Large intestine (tissue), 12 donors: ENCODE results near the gene RABGEF1. TPM values are rescaled to one million over a fixed set of nuclear protein-coding genes. Genes with fewer than 3 reads are reported as not detected.
"Not testable (repeated sequence)": the region's sequence is repeated elsewhere in the genome, so short reads cannot be mapped to it uniquely, and the experiment has no call there.

Experiments used
- DNase-seq, 2 donors: peaks; one replicate each; pipeline versions ENCODE4 v3.0.0 to v3.0.0-alpha.2; 2013
- H3K27ac ChIP-seq: one replicate; pipeline ENCODE4 v1.5.1; 2013; ENCODE audit warnings: low read length
- H3K27me3 ChIP-seq: 2 replicates; pipeline ENCODE4 v1.6.1; 2013; ENCODE audit warnings: low read length; ENCODE audit not compliant: control insufficient read depth, insufficient read depth
- H3K36me3 ChIP-seq: 2 replicates; pipeline ENCODE4 v1.6.1; 2013; ENCODE audit warnings: low read length; ENCODE audit not compliant: control insufficient read depth, insufficient read depth
- H3K4me1 ChIP-seq: one replicate; pipeline ENCODE4 v1.6.1; 2013; ENCODE audit warnings: low read length; ENCODE audit not compliant: control insufficient read depth, insufficient read depth
- H3K4me3 ChIP-seq: one replicate; pipeline ENCODE4 v1.5.1; 2013; ENCODE audit warnings: low read length
- H3K9me3 ChIP-seq: one replicate; pipeline ENCODE4 v1.6.1; 2013; ENCODE audit warnings: mild to moderate bottlenecking, low read depth, low read length, moderate library complexity; ENCODE audit not compliant: control insufficient read depth
- WGBS: methylation state at CpG from one replicate; pipeline ENCODE4 v1.1.5; 2013; ENCODE audit warnings: low lambda C conversion rate; ENCODE audit not compliant: insufficient coverage; 5-methylcytosine and 5-hydroxymethylcytosine counted together
- long read RNA-seq, 11 donors: transcript quantifications; one replicate each; lab custom pipeline, GENCODE V29; 2026
- polyA plus RNA-seq: library from polyadenylated mRNA; unstranded; fragments of 120-200 nt; gene quantifications from one replicate; pipeline ENCODE4 v1.2.1, GENCODE V29; 2013

RABGEF1 gene
- polyA plus RNA-seq: 25.0 TPM
- long read RNA-seq, donor 1, partial matches to known transcripts: 0 of 3 reads
- long read RNA-seq, donor 1, other reads (novel, unspliced or antisense): 0 of 3 reads
- long read RNA-seq, donor 2, partial matches to known transcripts: 0 of 2 reads
- long read RNA-seq, donor 2, other reads (novel, unspliced or antisense): 0 of 2 reads
- long read RNA-seq, donor 3, partial matches to known transcripts: 0 of 1 reads
- long read RNA-seq, donor 3, other reads (novel, unspliced or antisense): 0 of 1 reads
- long read RNA-seq, donor 4: 0 reads
- long read RNA-seq, donor 5, partial matches to known transcripts: 0 of 3 reads
- long read RNA-seq, donor 5, other reads (novel, unspliced or antisense): 0 of 3 reads
- long read RNA-seq, donor 6, partial matches to known transcripts: 0 of 3 reads
- long read RNA-seq, donor 6, other reads (novel, unspliced or antisense): 0 of 3 reads
- long read RNA-seq, donor 7, partial matches to known transcripts: 6 of 7 reads
- long read RNA-seq, donor 7, other reads (novel, unspliced or antisense): 0 of 7 reads
- long read RNA-seq, donor 8, partial matches to known transcripts: 0 of 3 reads
- long read RNA-seq, donor 8, other reads (novel, unspliced or antisense): 0 of 3 reads
- long read RNA-seq, donor 9, full-length matches to known transcripts: 5 of 5 reads
- long read RNA-seq, donor 9, partial matches to known transcripts: 0 of 5 reads
- long read RNA-seq, donor 9, other reads (novel, unspliced or antisense): 0 of 5 reads
- long read RNA-seq, donor 10, partial matches to known transcripts: 0 of 1 reads
- long read RNA-seq, donor 10, other reads (novel, unspliced or antisense): 0 of 1 reads
- long read RNA-seq, donor 11, partial matches to known transcripts: 0 of 1 reads
- long read RNA-seq, donor 11, other reads (novel, unspliced or antisense): 0 of 1 reads

DNA sequence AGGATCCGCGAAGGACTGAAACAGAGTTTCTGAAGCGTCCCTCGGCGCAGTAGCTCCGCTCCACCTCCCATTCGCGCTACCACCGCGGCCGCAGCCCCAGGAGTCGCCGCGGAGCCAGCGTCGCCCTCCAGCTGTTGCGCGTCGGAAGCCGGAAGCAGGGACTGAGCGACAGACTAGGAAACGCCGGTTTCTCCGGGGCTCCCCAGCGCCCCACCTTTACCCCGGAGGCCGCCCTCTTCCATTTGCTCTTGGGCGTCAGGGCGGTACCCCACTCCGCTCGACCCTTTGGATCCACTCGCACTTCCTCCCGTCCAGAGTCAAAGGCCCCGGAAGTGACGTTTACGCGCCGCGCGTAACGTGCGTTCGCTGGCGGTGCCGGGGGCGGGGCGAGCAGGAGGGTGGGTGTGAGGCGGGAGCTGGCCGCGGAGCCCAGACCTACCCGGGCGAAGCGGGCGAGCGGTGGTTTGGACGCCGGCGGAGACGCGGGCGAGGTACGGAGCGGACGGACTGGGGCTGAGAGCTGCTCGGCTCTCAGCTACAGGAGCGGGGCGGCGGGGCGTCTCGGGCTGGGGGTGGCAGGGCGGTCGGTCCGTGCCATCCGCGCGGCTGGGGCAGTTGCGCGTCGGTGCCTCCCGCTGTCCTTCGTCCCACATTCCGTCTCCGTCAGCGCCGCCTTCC lies at the start of gene RABGEF1:
Gene RABGEF1, plus strand, starts transcription at position 432 of the 678 bp plus-strand sequence. CDS start 31,167 bp downstream, outside the sequence.
- peak; percentile 99 for DNase-seq
- Histone ChIP-seq H3K27me3 (no peaks in the 10 kb centered on the region), H3K4me1 (peaks cover 4% of the 10 kb centered on the region), H3K36me3 (peaks cover 2% of the 10 kb centered on the region), H3K27ac (peak within 1 kb of the TSS; percentile 93), H3K9me3 (peaks cover 4% of the 10 kb centered on the region), H3K4me3 (peak within 1 kb of the TSS; percentile 95)
- WGBS: no CpG with 5 or more reads among the region's 85 CpGs

- H3K4me1 ChIP-seq: no peaks in the 10 kb centered on the region
- DNase-seq: no peak
- peaks cover 3% of the 10 kb centered on the region for H3K9me3 ChIP-seq
- 92% methylated on average over 2 of the region's 4 CpGs for WGBS
- no peaks in the 10 kb centered on the region for H3K27me3 ChIP-seq
- peaks cover 6% of the 10 kb centered on the region for H3K36me3 ChIP-seq
- H3K27ac ChIP-seq: no peak overlapping the region
- H3K4me3 ChIP-seq: no peak overlapping the region
Measured at GRCh38 chr7:66693331-66693730, 47.2 kb upstream of the RABGEF1 start.

DNA sequence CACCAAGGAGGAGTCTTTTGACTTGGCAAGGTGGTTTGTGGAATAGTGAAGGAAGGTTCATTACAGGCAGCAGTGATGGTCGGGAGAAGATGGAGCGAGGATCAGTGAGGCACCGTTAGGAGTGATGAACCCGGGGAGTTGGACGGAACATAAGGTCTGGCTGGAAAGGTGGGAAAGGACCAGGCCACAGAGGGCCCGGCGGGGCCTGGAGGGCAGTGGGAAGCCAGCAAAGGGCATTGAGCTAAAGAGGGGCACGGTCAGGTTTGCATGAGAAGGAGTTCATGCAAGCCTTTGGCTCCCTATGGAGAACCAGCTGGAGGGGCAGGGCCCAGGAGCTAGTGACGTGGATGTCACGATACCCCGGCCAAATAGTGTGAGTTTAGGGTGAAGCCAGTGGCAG lies 46.2 kb upstream of the RABGEF1 start:
- H3K4me3 ChIP-seq: no peak overlapping the region
- H3K36me3 ChIP-seq: peaks cover 6% of the 10 kb centered on the region
- no peaks in the 10 kb centered on the region for H3K4me1 ChIP-seq
- no peak for DNase-seq
- no CpG with 5 or more reads among the region's 11 CpGs for WGBS
- H3K27me3 ChIP-seq: no peaks in the 10 kb centered on the region
- H3K9me3 ChIP-seq: no peaks in the 10 kb centered on the region
- no peak overlapping the region for H3K27ac ChIP-seq

- H3K36me3 ChIP-seq, H3K27ac ChIP-seq, H3K27me3 ChIP-seq, H3K4me1 ChIP-seq, DNase-seq, H3K4me3 ChIP-seq, H3K9me3 ChIP-seq: not testable (repeated sequence)
- no CpG with 5 or more reads among the region's 7 CpGs for WGBS
Measured at GRCh38 chr7:66695417-66695816, 45.1 kb upstream of the RABGEF1 start.

GRCh38 chr7:66696134-66696533 lies 44.4 kb upstream of the RABGEF1 start:
- not testable (repeated sequence) for H3K27ac ChIP-seq, H3K27me3 ChIP-seq, DNase-seq, H3K4me3 ChIP-seq, H3K9me3 ChIP-seq, H3K36me3 ChIP-seq, H3K4me1 ChIP-seq
- WGBS: no CpG with 5 or more reads among the region's 5 CpGs

DNA sequence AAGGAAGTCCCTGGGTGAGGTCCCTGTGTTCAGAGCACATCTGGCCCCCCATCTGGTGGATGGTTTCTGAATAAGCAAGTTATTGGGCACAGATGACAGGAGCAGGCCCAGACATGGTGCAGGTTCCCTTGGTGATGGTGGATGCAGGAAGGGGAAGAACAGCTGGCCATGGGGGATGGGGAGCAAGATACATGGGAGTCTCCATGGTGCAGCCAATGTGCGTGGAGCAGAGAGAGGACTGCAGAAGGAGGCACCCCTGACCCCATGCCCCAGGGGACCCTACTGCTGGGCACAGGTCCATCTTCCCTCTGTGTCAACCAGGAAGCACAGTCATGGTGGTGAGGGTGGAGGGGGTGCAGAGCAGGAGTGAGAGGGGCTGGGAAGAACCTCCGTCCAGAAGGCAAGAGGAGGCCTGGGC lies 43.8 kb upstream of the RABGEF1 start:
- H3K4me1 ChIP-seq: no peaks in the 10 kb centered on the region
- no CpG with 5 or more reads among the region's 2 CpGs for WGBS
- H3K27me3 ChIP-seq: no peaks in the 10 kb centered on the region
- no peaks in the 10 kb centered on the region for H3K9me3 ChIP-seq
- H3K4me3 ChIP-seq: no peak overlapping the region
- peak; percentile 11 to 15 for DNase-seq
- H3K36me3 ChIP-seq: peaks cover 6% of the 10 kb centered on the region
- no peak overlapping the region for H3K27ac ChIP-seq

- no peak for DNase-seq
- H3K27me3 ChIP-seq: no peaks in the 10 kb centered on the region
- no CpG with 5 or more reads among the region's 20 CpGs for WGBS
- no peaks in the 10 kb centered on the region for H3K9me3 ChIP-seq
- H3K4me1 ChIP-seq: no peaks in the 10 kb centered on the region
- H3K36me3 ChIP-seq: peaks cover 4% of the 10 kb centered on the region
- no peak overlapping the region for H3K4me3 ChIP-seq
- no peak overlapping the region for H3K27ac ChIP-seq
Measured at GRCh38 chr7:66697449-66698438, 42.8 kb upstream of the RABGEF1 start.

- DNase-seq: no peak
- whole genome bisulfite sequencing: no CpG with 5 or more reads among the region's 10 CpGs
- Histone ChIP-seq H3K27ac (no peak overlapping the region), H3K27me3 (no peaks in the 10 kb centered on the region), H3K4me3 (no peak overlapping the region), H3K4me1 (no peaks in the 10 kb centered on the region), H3K36me3 (peaks cover 2% of the 10 kb centered on the region), H3K9me3 (no peaks in the 10 kb centered on the region)
Measured at GRCh38 chr7:66698652-66699205, 41.8 kb upstream of the RABGEF1 start.

- peak in 1 of 2 donors; percentile 16 for DNase-seq
- Histone ChIP-seq H3K4me3 (no peak overlapping the region), H3K27ac (no peak overlapping the region), H3K36me3 (no peaks in the 10 kb centered on the region), H3K27me3 (no peaks in the 10 kb centered on the region), H3K9me3 (no peaks in the 10 kb centered on the region), H3K4me1 (no peaks in the 10 kb centered on the region)
- no CpG with 5 or more reads among the region's 6 CpGs for WGBS
Measured at GRCh38 chr7:66699998-66700397, 40.5 kb upstream of the RABGEF1 start.
